Adipocyte (in vitro differentiated cells): ENCODE data around the gene CTSF.
A peak's percentile ranks its signal among the peaks of the same experiment; 100 is the strongest.
"Not testable (repeated sequence)": the region's sequence is repeated elsewhere in the genome, so short reads cannot be mapped to it uniquely, and the experiment has no call there.

ENCODE experiments used
- DNase-seq: peaks from one replicate; pipeline ENCODE4 v3.0.0-alpha.2; 2015; ENCODE audit warnings: low read depth
- H3K27me3 ChIP-seq: replicated peaks from 2 replicates; pipeline ENCODE4 v1.7.0; 2013; ENCODE audit warnings: mild to moderate bottlenecking, low read length, moderate library complexity; ENCODE audit not compliant: control insufficient read depth, insufficient read depth
- H3K36me3 ChIP-seq: 2 replicates; pipeline ENCODE4 v1.7.0; 2013; ENCODE audit warnings: low read length, mild to moderate bottlenecking, moderate library complexity; ENCODE audit not compliant: control insufficient read depth, insufficient read depth, severe bottlenecking
- H3K4me1 ChIP-seq: 2 replicates; pipeline ENCODE4 v1.7.0; 2013; ENCODE audit warnings: mild to moderate bottlenecking, low read length, moderate library complexity; ENCODE audit not compliant: control insufficient read depth, insufficient read depth
- H3K4me3 ChIP-seq: 2 replicates; pipeline ENCODE4 v1.7.0; 2013; ENCODE audit warnings: mild to moderate bottlenecking, low read length, moderate library complexity
- H3K9ac ChIP-seq: 2 replicates; pipeline ENCODE4 v1.7.0; 2013; ENCODE audit warnings: mild to moderate bottlenecking, low read length, moderate library complexity
- H3K9me3 ChIP-seq: 2 replicates; pipeline ENCODE4 v1.7.0; 2013; ENCODE audit warnings: mild to moderate bottlenecking, low read length, moderate library complexity; ENCODE audit not compliant: control insufficient read depth

Gene CTSF

DNA sequence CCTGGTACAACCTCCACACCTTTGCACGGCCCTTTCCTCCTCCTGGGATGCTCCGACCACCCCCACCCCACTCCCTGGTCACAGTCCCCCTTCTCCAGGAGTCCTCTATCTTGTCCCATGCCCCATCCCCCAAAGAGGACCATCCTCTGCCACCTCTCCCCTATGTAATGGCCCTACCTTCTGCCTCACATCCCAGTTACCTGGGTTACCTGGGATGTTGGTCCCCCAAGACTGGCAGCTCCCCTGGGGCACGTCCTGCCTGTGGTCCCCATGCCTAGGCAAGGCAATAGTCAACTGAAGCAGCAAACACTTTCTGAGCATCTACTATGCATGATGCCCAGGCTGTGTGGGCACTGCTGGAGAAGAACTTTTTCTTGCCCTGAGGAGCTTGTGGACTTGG is 13.0 kb downstream of the CTSF start:
- Histone ChIP-seq H3K9ac (no peak overlapping the region), H3K36me3 (no peaks in the 10 kb centered on the region), H3K4me3 (no peak overlapping the region), H3K4me1 (no peaks in the 10 kb centered on the region), H3K27me3 (peaks cover 22% of the 10 kb centered on the region), H3K9me3 (no peaks in the 10 kb centered on the region)
- no peak for DNase-seq

DNA sequence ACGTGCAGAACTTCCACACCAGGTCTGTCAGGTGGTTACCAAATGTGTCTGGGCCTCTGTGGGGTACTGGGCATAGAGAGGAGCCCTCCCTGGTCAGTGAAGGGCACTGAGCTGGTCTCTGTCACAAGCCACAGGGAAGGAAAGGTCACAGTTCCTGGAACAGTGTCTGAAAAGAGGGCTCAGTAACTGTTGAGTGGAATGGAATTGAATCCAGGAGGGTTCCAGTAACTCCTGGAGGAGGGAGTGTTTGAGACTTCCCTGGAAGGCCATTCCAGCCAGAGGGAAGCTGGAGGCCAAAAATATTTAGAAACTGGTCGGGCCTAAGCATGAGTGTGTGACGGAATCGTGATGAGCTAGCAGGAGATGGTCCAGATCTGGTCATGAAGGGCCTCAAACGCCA is 13.8 kb downstream of the CTSF start:
- Histone ChIP-seq H3K9ac (no peak overlapping the region), H3K4me3 (no peak overlapping the region), H3K27me3 (peaks cover 22% of the 10 kb centered on the region), H3K36me3 (no peaks in the 10 kb centered on the region), H3K9me3 (no peaks in the 10 kb centered on the region), H3K4me1 (no peaks in the 10 kb centered on the region)
- no peak for DNase-seq

DNA sequence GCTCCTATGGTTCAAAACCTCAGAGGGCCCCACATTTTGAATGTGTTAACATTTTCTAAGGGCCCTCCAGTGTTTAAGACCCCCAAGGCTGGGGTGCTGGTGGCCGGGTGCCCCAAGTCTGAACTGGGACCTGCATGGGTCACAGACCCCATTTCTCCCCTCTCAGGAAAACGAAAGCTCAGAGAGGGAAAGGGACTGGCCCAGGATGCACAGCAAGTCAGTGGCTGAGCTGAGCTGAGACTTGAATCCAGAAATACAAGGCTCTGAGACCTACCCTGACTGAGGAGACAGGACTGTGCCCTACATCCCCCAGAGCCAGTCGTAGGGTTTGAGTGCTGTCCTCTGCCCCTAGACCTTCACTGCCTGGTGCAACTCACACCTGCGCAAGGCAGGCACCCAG is 17.5 kb downstream of the CTSF start:
- DNase-seq, result no peak
- no peaks in the 10 kb centered on the region for H3K9me3 ChIP-seq
- H3K9ac ChIP-seq, result no peak overlapping the region
- H3K27me3 ChIP-seq, result no peaks in the 10 kb centered on the region
- no peaks in the 10 kb centered on the region for H3K36me3 ChIP-seq
- peaks cover 4% of the 10 kb centered on the region for H3K4me1 ChIP-seq
- no peak overlapping the region for H3K4me3 ChIP-seq

DNA sequence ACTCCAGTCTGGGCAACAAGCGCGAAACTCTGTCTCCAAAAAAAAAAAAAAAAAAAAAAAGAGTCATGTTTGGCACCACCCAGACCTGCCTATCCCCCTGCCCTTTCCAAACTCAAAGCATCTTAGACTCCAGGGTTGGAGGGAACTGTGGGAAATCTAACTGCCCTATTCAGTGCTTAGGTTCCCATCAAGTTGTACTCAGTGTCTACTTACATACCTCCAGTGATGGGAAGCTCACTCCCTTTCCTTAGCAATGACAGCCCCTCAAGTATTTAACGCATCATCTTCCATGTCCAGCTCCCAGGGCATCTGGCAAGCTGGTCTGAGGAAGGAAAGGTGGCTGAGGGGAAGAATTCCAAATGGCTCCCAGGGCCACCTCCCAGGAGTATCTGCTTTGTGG is 18.7 kb downstream of the CTSF start:
- Histone ChIP-seq H3K36me3 (no peaks in the 10 kb centered on the region), H3K27me3 (no peaks in the 10 kb centered on the region)

DNA sequence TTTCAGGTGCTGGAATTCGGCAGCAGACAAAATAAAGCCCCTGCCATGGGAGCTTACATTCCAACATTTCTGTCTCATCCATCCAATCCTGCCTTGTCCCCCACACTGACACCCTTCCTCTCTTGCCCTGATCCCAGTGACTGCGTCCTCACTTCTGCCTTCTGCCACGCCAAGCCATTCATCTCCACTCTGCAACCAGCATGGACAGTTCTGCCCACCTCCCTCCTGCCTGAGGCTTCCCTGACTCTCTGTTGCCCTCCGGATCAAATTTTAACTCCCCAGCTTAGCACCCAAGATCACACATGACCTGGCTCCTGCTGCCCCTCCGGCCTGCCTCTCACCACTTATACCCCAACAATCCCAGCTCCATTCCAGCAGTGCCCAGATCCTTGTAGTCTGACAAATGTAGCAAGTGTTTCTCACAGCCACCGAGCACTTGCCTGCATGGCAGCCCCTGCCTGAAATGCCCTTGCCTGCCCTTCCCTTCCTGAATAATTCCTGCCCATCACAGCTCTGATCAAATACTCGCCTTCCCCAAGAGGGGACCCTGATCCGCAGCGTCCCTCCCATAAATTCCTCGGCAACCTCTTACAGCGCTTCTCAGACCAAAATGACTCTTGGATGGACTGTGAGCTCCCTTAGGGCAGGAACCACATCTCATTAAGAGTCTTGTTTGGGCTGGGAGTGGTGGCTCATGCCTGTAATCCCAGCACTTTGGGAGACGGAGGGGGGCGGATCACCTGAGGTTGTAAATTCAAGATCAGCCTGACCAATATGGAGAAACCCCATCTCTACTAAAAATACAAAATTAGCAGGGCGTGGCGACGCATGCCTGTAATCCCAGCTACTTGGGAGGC is 19.4 kb downstream of the CTSF start:
- Histone ChIP-seq H3K4me1 (peaks cover 17% of the 10 kb centered on the region), H3K9me3 (no peaks in the 10 kb centered on the region), H3K4me3 (no peak overlapping the region), H3K27me3 (no peaks in the 10 kb centered on the region), H3K9ac (no peak overlapping the region), H3K36me3 (no peaks in the 10 kb centered on the region)
- DNase-seq, result no peak

More for the DNA sequence above, 18.7 kb downstream of the CTSF start:
- peaks cover 12% of the 10 kb centered on the region for H3K4me1 ChIP-seq
- no peak overlapping the region for H3K4me3 ChIP-seq
- DNase-seq, result no peak
- no peaks in the 10 kb centered on the region for H3K9me3 ChIP-seq
- no peak overlapping the region for H3K9ac ChIP-seq

DNA sequence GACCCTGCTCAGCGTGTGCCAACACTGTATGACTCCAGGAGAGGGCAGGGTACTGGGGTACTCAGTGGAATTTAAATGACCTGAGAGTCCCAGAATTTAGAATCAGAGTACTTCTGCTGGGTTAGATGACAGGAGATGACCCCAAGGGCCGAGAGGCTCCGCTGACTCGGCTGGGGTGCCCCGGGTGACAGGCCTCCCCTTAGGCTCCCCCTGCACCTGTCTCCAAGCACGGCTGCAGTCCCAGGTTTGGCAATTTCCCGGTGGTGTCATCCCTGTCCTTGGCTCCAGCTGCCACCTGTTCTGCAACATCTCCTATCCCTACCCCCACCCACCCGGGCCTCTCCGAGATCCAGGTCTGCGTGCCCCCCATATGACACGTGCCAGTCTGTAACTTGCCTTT is 20.4 kb downstream of the CTSF start:
- Histone ChIP-seq H3K4me3 (no peak overlapping the region), H3K4me1 (peaks cover 21% of the 10 kb centered on the region), H3K27me3 (no peaks in the 10 kb centered on the region), H3K9ac (no peak overlapping the region), H3K9me3 (no peaks in the 10 kb centered on the region), H3K36me3 (no peaks in the 10 kb centered on the region)
- no peak for DNase-seq

DNA sequence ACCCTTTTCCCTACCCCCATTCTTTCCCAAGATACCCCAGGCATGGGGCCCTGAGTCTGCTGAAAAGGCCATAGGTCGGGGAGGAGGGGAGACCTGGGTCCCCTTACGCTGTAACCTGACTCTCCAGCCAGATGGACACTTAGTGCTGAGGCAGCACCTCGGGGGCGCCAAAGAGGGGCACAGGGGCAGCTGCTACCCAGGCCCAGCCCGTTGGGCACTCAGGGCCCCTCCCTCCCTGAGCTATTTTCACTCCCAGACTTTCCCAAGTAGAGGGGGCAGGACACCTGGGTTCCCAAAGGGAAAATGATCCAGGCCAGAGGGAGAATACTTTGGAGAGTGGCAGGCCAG is 20.8 kb downstream of the CTSF start:
- no peaks in the 10 kb centered on the region for H3K9me3 ChIP-seq
- H3K9ac ChIP-seq, result no peak overlapping the region
- no peaks in the 10 kb centered on the region for H3K27me3 ChIP-seq
- no peak overlapping the region for H3K4me3 ChIP-seq
- no peaks in the 10 kb centered on the region for H3K36me3 ChIP-seq
- DNase-seq, result peak; percentile 7
- peaks cover 22% of the 10 kb centered on the region for H3K4me1 ChIP-seq

DNA sequence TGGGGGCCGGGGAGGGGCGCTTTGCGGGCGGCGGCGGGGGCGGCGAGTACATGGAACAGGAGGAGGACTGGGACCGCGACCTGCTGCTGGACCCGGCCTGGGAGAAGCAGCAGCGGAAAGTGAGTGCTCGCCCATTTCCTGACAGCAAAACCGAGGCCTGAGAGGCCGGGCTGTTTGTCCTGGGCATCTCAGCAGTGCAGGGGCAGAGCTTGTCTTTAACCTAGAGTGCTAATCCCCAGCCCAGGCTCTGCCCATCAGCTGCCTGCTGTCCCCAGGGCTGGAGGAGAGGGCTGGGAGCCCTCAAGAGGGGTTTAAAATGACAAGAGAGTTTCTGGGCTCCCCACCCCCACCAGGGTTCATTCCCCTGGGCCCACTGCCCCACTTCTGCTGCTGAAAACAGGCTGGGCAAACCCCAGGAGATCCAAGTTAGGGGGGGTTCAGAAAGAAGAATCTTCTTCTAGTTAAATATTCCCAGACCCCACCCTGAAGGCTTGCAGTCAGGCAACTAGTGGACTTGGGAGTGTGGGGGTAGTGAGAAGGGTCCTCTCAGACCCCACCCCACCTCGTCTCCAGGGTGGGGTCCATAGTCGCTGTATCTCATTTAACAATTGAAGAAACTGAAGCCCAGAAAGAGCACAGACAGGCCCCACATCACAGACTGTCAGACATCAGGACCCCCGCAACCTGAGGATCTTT is 21.3 kb downstream of the CTSF start:
- no peaks in the 10 kb centered on the region for H3K9me3 ChIP-seq
- DNase-seq, result peak; percentile 14
- no peak overlapping the region for H3K9ac ChIP-seq
- H3K27me3 ChIP-seq, result no peaks in the 10 kb centered on the region
- no peak overlapping the region for H3K4me3 ChIP-seq
- no peaks in the 10 kb centered on the region for H3K36me3 ChIP-seq
- H3K4me1 ChIP-seq, result peaks cover 27% of the 10 kb centered on the region

DNA sequence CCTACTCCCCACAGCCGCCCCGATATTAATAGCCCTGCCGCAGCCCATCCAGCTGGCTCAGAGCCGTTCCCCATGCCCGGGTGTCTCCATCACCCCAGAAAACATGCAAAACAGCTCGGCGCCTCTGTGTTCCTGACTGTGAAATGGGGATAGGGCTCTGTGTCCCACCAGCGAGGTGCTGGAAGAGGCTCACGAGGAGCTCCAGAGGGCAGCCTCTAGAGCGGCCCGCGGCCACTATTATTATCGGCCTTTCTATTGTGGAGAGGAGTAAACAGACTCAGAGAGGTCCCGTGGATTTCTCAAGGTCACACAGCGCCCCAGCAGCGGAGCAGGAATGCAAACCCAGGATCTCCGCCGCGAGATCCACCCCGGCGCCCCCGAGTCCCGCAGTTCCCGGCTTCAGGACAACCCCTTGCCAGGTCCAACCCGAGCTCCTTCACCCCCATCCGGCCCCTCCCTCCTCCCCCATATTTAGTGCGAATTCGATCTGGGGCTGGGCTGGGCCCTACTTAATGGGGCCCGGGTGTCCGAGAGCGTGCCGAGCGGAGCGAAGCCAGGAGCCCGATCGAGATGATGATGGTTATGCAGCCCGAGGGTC is 21.9 kb downstream of the CTSF start, which contains the start of gene ACTN3:
ACTN3 (plus strand) TSS at position 536 of the 598 bp plus-strand sequence; CDS start at position 571, 35 bp downstream.
- Histone ChIP-seq H3K4me1 (peaks cover 30% of the 10 kb centered on the region), H3K27me3 (no peaks in the 10 kb centered on the region), H3K4me3 (peak within 1 kb of the TSS; percentile 89), H3K36me3 (peaks cover 2% of the 10 kb centered on the region), H3K9me3 (no peaks in the 10 kb centered on the region), H3K9ac (peak within 1 kb of the TSS; percentile 94)
- peak; percentile 63 for DNase-seq

DNA sequence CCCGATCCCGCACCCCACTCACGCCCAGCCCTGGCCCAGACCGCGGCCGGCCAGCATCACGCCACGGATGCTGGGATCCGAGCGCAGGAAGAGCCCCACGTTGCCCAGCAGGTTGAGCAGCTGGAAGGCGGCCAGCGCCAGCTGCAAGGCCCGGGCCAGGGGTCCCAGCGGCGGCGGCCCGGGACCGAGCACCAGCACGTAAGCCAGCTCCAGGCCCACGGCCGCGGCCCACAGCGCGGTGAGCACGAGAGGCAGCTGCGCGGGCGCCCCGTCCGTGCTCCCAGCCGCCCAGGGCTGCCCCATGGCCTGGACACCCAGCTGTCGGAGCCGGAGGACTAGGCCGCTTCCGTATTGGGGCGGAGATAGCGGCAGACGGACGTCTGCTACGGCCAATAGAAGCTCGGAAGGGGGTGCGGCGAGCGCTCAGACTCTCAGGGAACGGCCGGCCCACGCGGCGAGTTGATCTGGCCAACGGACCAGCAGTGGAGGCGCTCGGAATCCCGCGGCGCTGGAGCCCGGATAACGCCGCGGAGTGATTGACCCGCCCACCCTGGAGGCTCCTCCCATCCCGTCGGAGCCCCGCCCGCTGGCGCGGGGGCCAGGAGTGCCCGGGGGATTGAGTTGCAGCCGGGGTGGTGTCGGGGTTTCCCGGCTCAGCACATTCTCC is 22.6 kb downstream of the CTSF start, which contains the start of gene ZDHHC24:
ZDHHC24 (minus strand) TSS at position 348 of the 667 bp plus-strand sequence; CDS start at position 303, 45 bp downstream.
- H3K9ac ChIP-seq, result peak within 1 kb of the TSS; percentile 94
- no peaks in the 10 kb centered on the region for H3K27me3 ChIP-seq
- H3K36me3 ChIP-seq, result peaks cover 3% of the 10 kb centered on the region
- no peaks in the 10 kb centered on the region for H3K9me3 ChIP-seq
- H3K4me1 ChIP-seq, result peaks cover 30% of the 10 kb centered on the region
- H3K4me3 ChIP-seq, result peak within 1 kb of the TSS; percentile 89
- DNase-seq, result peak; percentile 99

DNA sequence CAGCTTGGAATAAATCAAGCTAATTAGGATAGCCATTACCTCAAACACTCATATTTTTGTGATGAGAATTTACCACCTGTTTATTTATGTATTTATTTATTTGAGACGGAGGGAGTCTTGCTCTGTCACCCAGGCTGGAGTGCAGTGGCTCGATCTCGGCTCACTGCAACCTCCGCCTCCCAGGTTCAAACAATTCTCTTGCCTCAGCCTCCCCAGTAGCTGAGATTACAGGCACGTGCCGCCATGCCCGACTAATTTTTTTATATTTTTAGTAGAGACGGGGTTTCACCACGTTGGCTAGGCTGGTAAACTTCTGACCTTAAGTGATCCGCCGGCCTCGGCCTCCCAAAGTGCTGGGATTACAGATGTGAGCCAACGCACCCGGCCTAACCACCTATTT is 23.5 kb downstream of the CTSF start:
- DNase-seq, H3K36me3 ChIP-seq, H3K27me3 ChIP-seq, H3K9me3 ChIP-seq: not testable (repeated sequence)
- Histone ChIP-seq H3K4me1 (peaks cover 30% of the 10 kb centered on the region), H3K9ac (peak overlapping the region; percentile 94), H3K4me3 (peak overlapping the region; percentile 89)
